Osteocyte (in vitro differentiated cells): ENCODE measurements around the gene HRH2. TPM values are rescaled to one million over a fixed set of nuclear protein-coding genes. Genes with fewer than 3 reads are reported as not detected.

ENCODE experiments used
- DNase-seq: peaks from one replicate; pipeline ENCODE4 v3.0.0; 2021; ENCODE audit warnings: mixed read lengths; ENCODE audit not compliant: unreplicated experiment; ENCODE audit errors: extremely low spot score
- H3K27ac Mint-ChIP-seq: one replicate; pipeline ENCODE4 v1.8.0; 2021; ENCODE audit warnings: mild to moderate bottlenecking, mixed read lengths; ENCODE audit not compliant: unreplicated experiment
- H3K27me3 Mint-ChIP-seq: one replicate; pipeline ENCODE4 v1.8.0; 2021; ENCODE audit warnings: mixed read lengths; ENCODE audit not compliant: unreplicated experiment
- H3K36me3 Mint-ChIP-seq: one replicate; pipeline ENCODE4 v1.8.0; 2021; ENCODE audit warnings: mixed read lengths; ENCODE audit not compliant: unreplicated experiment
- H3K4me1 Mint-ChIP-seq: one replicate; pipeline ENCODE4 v1.8.0; 2021; ENCODE audit warnings: mixed read lengths; ENCODE audit not compliant: unreplicated experiment
- H3K4me3 Mint-ChIP-seq: one replicate; pipeline ENCODE4 v1.8.0; 2021; ENCODE audit warnings: mild to moderate bottlenecking, moderate library complexity, mixed read lengths; ENCODE audit not compliant: unreplicated experiment
- H3K9me3 Mint-ChIP-seq: one replicate; pipeline ENCODE4 v1.8.0; 2021; ENCODE audit warnings: mixed read lengths; ENCODE audit not compliant: unreplicated experiment
- CTCF ChIP-seq: fragments of 200-600 bp; sonication (generic); IDR thresholded peaks from 2 replicates; pipeline ENCODE4 v1.5.0; 2021; ENCODE audit warnings: antibody characterized with exemption, mild to moderate bottlenecking, moderate library complexity
- total RNA-seq: library from RNA; stranded (reverse); gene quantifications from 2 replicates; pipeline ENCODE4 v1.2.1, GENCODE V29; 2021

Gene HRH2
- total RNA-seq, 1 donor from 2014 or later = not detected

- DNase-seq = peak; percentile 57
- Mint-ChIP-seq H3K27me3 (no peaks in the 10 kb centered on the region), H3K4me1 (no peaks in the 10 kb centered on the region), H3K9me3 (no peaks in the 10 kb centered on the region), H3K36me3 (no peaks in the 10 kb centered on the region), H3K27ac (no peak overlapping the region), H3K4me3 (no peak overlapping the region)
- TF ChIP-seq CTCF = no peak
Observed at GRCh38 chr5:175738126-175738525, 80.3 kb downstream of the HRH2 start.

- Mint-ChIP-seq H3K27ac (no peak overlapping the region), H3K4me1 (no peaks in the 10 kb centered on the region), H3K36me3 (no peaks in the 10 kb centered on the region), H3K4me3 (no peak overlapping the region), H3K27me3 (no peaks in the 10 kb centered on the region), H3K9me3 (no peaks in the 10 kb centered on the region)
- peak; percentile 66 for DNase-seq
- no peak for TF ChIP-seq CTCF
Observed at GRCh38 chr5:175738602-175739133, 80.8 kb downstream of the HRH2 start.

- H3K9me3 Mint-ChIP-seq = no peaks in the 10 kb centered on the region
- no peak overlapping the region for H3K4me3 Mint-ChIP-seq
- H3K4me1 Mint-ChIP-seq = no peaks in the 10 kb centered on the region
- DNase-seq = peak; percentile 69
- no peaks in the 10 kb centered on the region for H3K27me3 Mint-ChIP-seq
- H3K27ac Mint-ChIP-seq = no peak overlapping the region
- TF ChIP-seq CTCF = no peak
- no peaks in the 10 kb centered on the region for H3K36me3 Mint-ChIP-seq
Observed at GRCh38 chr5:175740014-175740413, 82.1 kb downstream of the HRH2 start.

- no peaks in the 10 kb centered on the region for H3K4me1 Mint-ChIP-seq
- H3K27ac Mint-ChIP-seq = no peak overlapping the region
- no peaks in the 10 kb centered on the region for H3K9me3 Mint-ChIP-seq
- no peaks in the 10 kb centered on the region for H3K36me3 Mint-ChIP-seq
- TF ChIP-seq CTCF = no peak
- peak; percentile 42 for DNase-seq
- no peak overlapping the region for H3K4me3 Mint-ChIP-seq
- H3K27me3 Mint-ChIP-seq = no peaks in the 10 kb centered on the region
Observed at GRCh38 chr5:175741556-175741955, 83.7 kb downstream of the HRH2 start.

- Mint-ChIP-seq H3K4me1 (no peaks in the 10 kb centered on the region), H3K27me3 (no peaks in the 10 kb centered on the region), H3K9me3 (no peaks in the 10 kb centered on the region), H3K36me3 (no peaks in the 10 kb centered on the region), H3K27ac (no peak overlapping the region), H3K4me3 (no peak overlapping the region)
- peak; percentile 73 for DNase-seq
- TF ChIP-seq CTCF = no peak
Observed at GRCh38 chr5:175742290-175742994, 84.6 kb downstream of the HRH2 start.
